SU-DHL-6 (cell line): ENCODE results near the gene MPRIP.

ENCODE experiments used
- CTCF ChIP-seq: fragments of 200-600 bp; sonication (generic); IDR thresholded peaks from one replicate; pipeline ENCODE4 v1.5.1; 2017; ENCODE audit warnings: antibody characterized with exemption, mild to moderate bottlenecking, low read length, moderate library complexity; ENCODE audit not compliant: insufficient read depth, poor library complexity, severe bottlenecking
- EZH2phosphoT487 ChIP-seq: fragments of 200-600 bp; sonication (generic), shearing (Covaris generic); conservative IDR thresholded peaks from 2 replicates; pipeline ENCODE4 v1.6.1; 2018; ENCODE audit warnings: mild to moderate bottlenecking, antibody characterized with exemption, low read length, moderate library complexity, mixed read lengths

DNA sequence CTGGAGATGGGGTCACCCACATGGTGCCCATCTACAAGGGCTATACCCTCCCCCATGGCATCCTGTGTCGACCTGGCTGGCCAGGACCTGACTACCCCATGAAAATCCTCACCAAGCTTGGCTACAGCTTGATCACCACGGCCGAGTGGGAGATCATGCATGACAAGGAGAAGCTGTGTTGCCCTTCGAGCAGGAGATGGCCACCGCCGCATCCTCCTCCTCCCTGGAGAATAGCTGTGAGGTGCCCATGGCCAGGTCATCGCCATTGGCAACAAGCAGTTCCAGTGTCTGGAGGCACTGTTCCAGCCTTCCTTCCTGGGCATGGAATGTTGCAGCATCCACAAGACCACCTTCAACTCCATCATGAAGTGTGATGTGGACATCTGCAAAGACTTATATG lies 200.0 kb downstream of the MPRIP start:
- TF ChIP-seq CTCF (no peak), EZH2phosphoT487 (no peak)
